ENCODE results near the gene PML.

The PML gene

GRCh38 chr15:74011610-74012009 lies 17.1 kb downstream of the PML start:
- 76 to 90% methylated on average over 2 of the region's 2 CpGs for WGBS, 2 experiments (ENCODE audit: insufficient coverage in 2 of 2)
- H3K4me3 ChIP-seq (ENCODE audit: extremely low read depth, insufficient read depth, low read length, poor library complexity, severe bottlenecking) = no peak overlapping the region
- H3K36me3 ChIP-seq (ENCODE audit: control insufficient read depth, insufficient read depth, low read length) = peaks cover 37% of the 10 kb centered on the region
- H3K9me3 ChIP-seq (ENCODE audit: control insufficient read depth, low read length) = no peaks in the 10 kb centered on the region
- peaks cover 6% of the 10 kb centered on the region for H3K4me1 ChIP-seq (ENCODE audit: control insufficient read depth, insufficient read depth, low read length, poor library complexity, severe bottlenecking)
- peak overlapping the region; percentile 62 for H3K27ac ChIP-seq (ENCODE audit: low read depth, low read length, severe bottlenecking)

- H3K4me1 ChIP-seq (ENCODE audit: control insufficient read depth, insufficient read depth, low read length, poor library complexity, severe bottlenecking) = peaks cover 6% of the 10 kb centered on the region
- H3K9me3 ChIP-seq (ENCODE audit: control insufficient read depth, low read length) = no peaks in the 10 kb centered on the region
- no CpG with 5 or more reads among the region's 2 CpGs for WGBS, 2 experiments (ENCODE audit: insufficient coverage in 2 of 2)
- H3K27ac ChIP-seq (ENCODE audit: low read depth, low read length, severe bottlenecking) = no peak overlapping the region
- H3K4me3 ChIP-seq (ENCODE audit: extremely low read depth, insufficient read depth, low read length, poor library complexity, severe bottlenecking) = no peak overlapping the region
- H3K36me3 ChIP-seq (ENCODE audit: control insufficient read depth, insufficient read depth, low read length) = peaks cover 29% of the 10 kb centered on the region
Observed at GRCh38 chr15:74013374-74013894, 18.9 kb downstream of the PML start.

GRCh38 chr15:74019734-74020133 lies 25.2 kb downstream of the PML start:
- WGBS, 2 experiments (ENCODE audit: insufficient coverage in 2 of 2) = 96 to 100% methylated on average over 1 to 2 of the region's 2 CpGs
- Histone ChIP-seq H3K4me1 (ENCODE audit: control insufficient read depth, insufficient read depth, low read length, poor library complexity, severe bottlenecking) (no peaks in the 10 kb centered on the region), H3K36me3 (ENCODE audit: control insufficient read depth, insufficient read depth, low read length) (peaks cover 42% of the 10 kb centered on the region), H3K9me3 (ENCODE audit: control insufficient read depth, low read length) (no peaks in the 10 kb centered on the region), H3K27ac (ENCODE audit: low read depth, low read length, severe bottlenecking) (no peak overlapping the region), H3K4me3 (ENCODE audit: extremely low read depth, insufficient read depth, low read length, poor library complexity, severe bottlenecking) (no peak overlapping the region)

GRCh38 chr15:74022706-74023470 lies 28.4 kb downstream of the PML start:
- H3K27ac ChIP-seq (ENCODE audit: low read depth, low read length, severe bottlenecking) = no peak overlapping the region
- peaks cover 52% of the 10 kb centered on the region for H3K36me3 ChIP-seq (ENCODE audit: control insufficient read depth, insufficient read depth, low read length)
- H3K4me3 ChIP-seq (ENCODE audit: extremely low read depth, insufficient read depth, low read length, poor library complexity, severe bottlenecking) = no peak overlapping the region
- H3K9me3 ChIP-seq (ENCODE audit: control insufficient read depth, low read length) = no peaks in the 10 kb centered on the region
- H3K4me1 ChIP-seq (ENCODE audit: control insufficient read depth, insufficient read depth, low read length, poor library complexity, severe bottlenecking) = no peaks in the 10 kb centered on the region
- whole genome bisulfite sequencing, 2 experiments (ENCODE audit: insufficient coverage in 2 of 2) = 97% methylated on average over 65 to 66 of the region's 66 CpGs

- no peaks in the 10 kb centered on the region for H3K4me1 ChIP-seq (ENCODE audit: control insufficient read depth, insufficient read depth, low read length, poor library complexity, severe bottlenecking)
- no peaks in the 10 kb centered on the region for H3K9me3 ChIP-seq (ENCODE audit: control insufficient read depth, low read length)
- H3K36me3 ChIP-seq (ENCODE audit: control insufficient read depth, insufficient read depth, low read length) = peaks cover 48% of the 10 kb centered on the region
- 80 to 92% methylated on average over 2 of the region's 2 CpGs for WGBS, 2 experiments (ENCODE audit: insufficient coverage in 2 of 2)
- no peak overlapping the region for H3K27ac ChIP-seq (ENCODE audit: low read depth, low read length, severe bottlenecking)
- no peak overlapping the region for H3K4me3 ChIP-seq (ENCODE audit: extremely low read depth, insufficient read depth, low read length, poor library complexity, severe bottlenecking)
Observed at GRCh38 chr15:74024687-74025086, 30.2 kb downstream of the PML start.

- no peaks in the 10 kb centered on the region for H3K9me3 ChIP-seq (ENCODE audit: control insufficient read depth, low read length)
- H3K36me3 ChIP-seq (ENCODE audit: control insufficient read depth, insufficient read depth, low read length) = peaks cover 51% of the 10 kb centered on the region
- no peak overlapping the region for H3K27ac ChIP-seq (ENCODE audit: low read depth, low read length, severe bottlenecking)
- H3K4me1 ChIP-seq (ENCODE audit: control insufficient read depth, insufficient read depth, low read length, poor library complexity, severe bottlenecking) = no peaks in the 10 kb centered on the region
- H3K4me3 ChIP-seq (ENCODE audit: extremely low read depth, insufficient read depth, low read length, poor library complexity, severe bottlenecking) = no peak overlapping the region
- WGBS, 2 experiments (ENCODE audit: insufficient coverage in 2 of 2) = 88 to 94% methylated on average over 5 of the region's 5 CpGs
Observed at GRCh38 chr15:74025436-74025835, 30.9 kb downstream of the PML start.

GRCh38 chr15:74027688-74028087 lies 33.2 kb downstream of the PML start:
- Histone ChIP-seq H3K4me1 (ENCODE audit: control insufficient read depth, insufficient read depth, low read length, poor library complexity, severe bottlenecking) (no peaks in the 10 kb centered on the region), H3K36me3 (ENCODE audit: control insufficient read depth, insufficient read depth, low read length) (peaks cover 55% of the 10 kb centered on the region), H3K4me3 (ENCODE audit: extremely low read depth, insufficient read depth, low read length, poor library complexity, severe bottlenecking) (no peak overlapping the region), H3K27ac (ENCODE audit: low read depth, low read length, severe bottlenecking) (no peak overlapping the region), H3K9me3 (ENCODE audit: control insufficient read depth, low read length) (no peaks in the 10 kb centered on the region)
- WGBS, 2 experiments (ENCODE audit: insufficient coverage in 2 of 2) = 88 to 93% methylated on average over 2 to 3 of the region's 3 CpGs

GRCh38 chr15:74028646-74029045 lies 34.1 kb downstream of the PML start:
- no peaks in the 10 kb centered on the region for H3K9me3 ChIP-seq (ENCODE audit: control insufficient read depth, low read length)
- no peak overlapping the region for H3K27ac ChIP-seq (ENCODE audit: low read depth, low read length, severe bottlenecking)
- 100% methylated on average over 1 to 2 of the region's 3 CpGs for WGBS, 2 experiments (ENCODE audit: insufficient coverage in 2 of 2)
- H3K36me3 ChIP-seq (ENCODE audit: control insufficient read depth, insufficient read depth, low read length) = peaks cover 55% of the 10 kb centered on the region
- no peaks in the 10 kb centered on the region for H3K4me1 ChIP-seq (ENCODE audit: control insufficient read depth, insufficient read depth, low read length, poor library complexity, severe bottlenecking)
- no peak overlapping the region for H3K4me3 ChIP-seq (ENCODE audit: extremely low read depth, insufficient read depth, low read length, poor library complexity, severe bottlenecking)

GRCh38 chr15:74032046-74032445 lies 37.5 kb downstream of the PML start:
- Histone ChIP-seq H3K36me3 (ENCODE audit: control insufficient read depth, insufficient read depth, low read length) (peaks cover 43% of the 10 kb centered on the region), H3K4me3 (ENCODE audit: extremely low read depth, insufficient read depth, low read length, poor library complexity, severe bottlenecking) (no peak overlapping the region), H3K4me1 (ENCODE audit: control insufficient read depth, insufficient read depth, low read length, poor library complexity, severe bottlenecking) (no peaks in the 10 kb centered on the region), H3K9me3 (ENCODE audit: control insufficient read depth, low read length) (no peaks in the 10 kb centered on the region), H3K27ac (ENCODE audit: low read depth, low read length, severe bottlenecking) (no peak overlapping the region)
- 98 to 100% methylated on average over 5 to 6 of the region's 6 CpGs for WGBS, 2 experiments (ENCODE audit: insufficient coverage in 2 of 2)

- no peak overlapping the region for H3K27ac ChIP-seq (ENCODE audit: low read depth, low read length, severe bottlenecking)
- H3K4me1 ChIP-seq (ENCODE audit: control insufficient read depth, insufficient read depth, low read length, poor library complexity, severe bottlenecking) = no peaks in the 10 kb centered on the region
- 93 to 98% methylated on average over 11 to 13 of the region's 16 CpGs for WGBS, 2 experiments (ENCODE audit: insufficient coverage in 2 of 2)
- H3K36me3 ChIP-seq (ENCODE audit: control insufficient read depth, insufficient read depth, low read length) = peaks cover 37% of the 10 kb centered on the region
- no peaks in the 10 kb centered on the region for H3K9me3 ChIP-seq (ENCODE audit: control insufficient read depth, low read length)
- no peak overlapping the region for H3K4me3 ChIP-seq (ENCODE audit: extremely low read depth, insufficient read depth, low read length, poor library complexity, severe bottlenecking)
Observed at GRCh38 chr15:74032606-74033561, 38.4 kb downstream of the PML start.
